IgD-negative memory B cell (primary cell): ENCODE data around the gene GPC6. TPM values are rescaled to one million over a fixed set of nuclear protein-coding genes. Genes with fewer than 3 reads are reported as not detected.

Experiments
- H3K27ac Mint-ChIP-seq, 3 donors: one replicate each; pipeline ENCODE4 v1.8.0; 2020 to 2022; ENCODE audit warnings: mild to moderate bottlenecking in 3 of 3, mixed read lengths in 3 of 3, moderate library complexity in 1 of 3
- H3K27me3 Mint-ChIP-seq: one replicate; pipeline ENCODE4 v1.8.0; 2021; ENCODE audit warnings: mixed read lengths
- H3K36me3 Mint-ChIP-seq: one replicate; pipeline ENCODE4 v1.8.0; 2020; ENCODE audit warnings: mild to moderate bottlenecking, mixed read lengths
- H3K4me1 Mint-ChIP-seq, 3 donors: one replicate each; pipeline ENCODE4 v1.8.0; 2020 to 2022; ENCODE audit warnings: mixed read lengths in 3 of 3, mild to moderate bottlenecking in 1 of 3
- H3K4me3 Mint-ChIP-seq, 4 donors: one replicate each; pipeline ENCODE4 v1.8.0; 2020 to 2022; ENCODE audit warnings: mild to moderate bottlenecking in 4 of 4, mixed read lengths in 4 of 4, moderate library complexity in 3 of 4
- H3K9me3 Mint-ChIP-seq, 3 donors: one replicate each; pipeline ENCODE4 v1.8.0; 2020 to 2021; ENCODE audit warnings: mixed read lengths in 3 of 3, mild to moderate bottlenecking in 1 of 3
- polyA plus RNA-seq: library from polyadenylated mRNA; unstranded; fragments of 300-500 nt; fragmentation: Illumina TruSeq; gene quantifications from one replicate; pipeline ENCODE4 v1.2.3, GENCODE V29; 2021

GPC6 gene
- polyA plus RNA-seq, 1 donor from 2014 or later, result not detected

DNA sequence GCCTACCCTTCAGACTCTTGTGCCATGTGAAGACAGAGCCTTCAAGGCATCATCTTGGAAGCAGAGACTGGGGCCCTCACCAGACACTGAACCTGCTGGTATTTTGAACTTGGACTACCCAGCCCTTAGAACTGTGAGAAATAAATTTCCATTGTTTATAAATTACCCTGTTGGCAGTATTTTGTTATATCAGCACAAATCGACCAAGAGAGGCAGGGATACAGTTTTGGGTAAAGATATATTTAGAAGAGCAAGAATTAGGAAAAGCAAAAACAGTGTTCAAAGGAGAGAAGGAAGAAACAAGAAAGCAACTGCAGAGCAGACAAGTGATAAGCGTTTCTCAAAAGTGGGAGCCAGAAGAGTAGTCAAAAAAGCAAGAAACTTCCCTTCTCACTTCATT, 652.1 kb downstream of the GPC6 start:
- no peaks in the 10 kb centered on the region for H3K4me1 Mint-ChIP-seq
- H3K4me3 Mint-ChIP-seq, result no peak overlapping the region
- peaks cover 2 to 7% (median 4%) of the 10 kb centered on the region in 3 donors for H3K9me3 Mint-ChIP-seq
- H3K27me3 Mint-ChIP-seq, result no peaks in the 10 kb centered on the region
- H3K36me3 Mint-ChIP-seq, result peaks cover 1% of the 10 kb centered on the region
- no peak overlapping the region for H3K27ac Mint-ChIP-seq

DNA sequence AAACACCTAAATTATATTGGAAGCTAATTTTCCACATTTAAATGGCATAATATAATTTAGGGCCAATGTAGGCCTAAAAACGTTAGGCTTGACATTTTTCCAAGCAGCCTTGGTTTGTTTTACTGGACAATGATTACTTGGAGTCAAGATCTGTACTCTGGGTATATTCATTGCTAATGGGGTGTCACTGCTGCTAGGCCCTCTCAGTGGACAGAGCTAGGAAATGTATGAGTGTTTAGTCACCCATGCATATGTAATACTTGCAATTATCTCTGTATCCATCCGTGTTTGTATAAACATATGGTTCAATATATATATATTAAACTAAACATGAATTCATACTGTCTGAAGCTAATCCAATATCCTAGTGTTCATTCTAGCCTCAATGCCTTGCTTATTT, 654.8 kb downstream of the GPC6 start:
- Mint-ChIP-seq H3K27me3 (no peaks in the 10 kb centered on the region), H3K36me3 (no peaks in the 10 kb centered on the region), H3K4me3 (no peak overlapping the region), H3K9me3 (peaks cover 0 to 3% (median 2%) of the 10 kb centered on the region in 3 donors), H3K27ac (no peak overlapping the region), H3K4me1 (no peaks in the 10 kb centered on the region)

DNA sequence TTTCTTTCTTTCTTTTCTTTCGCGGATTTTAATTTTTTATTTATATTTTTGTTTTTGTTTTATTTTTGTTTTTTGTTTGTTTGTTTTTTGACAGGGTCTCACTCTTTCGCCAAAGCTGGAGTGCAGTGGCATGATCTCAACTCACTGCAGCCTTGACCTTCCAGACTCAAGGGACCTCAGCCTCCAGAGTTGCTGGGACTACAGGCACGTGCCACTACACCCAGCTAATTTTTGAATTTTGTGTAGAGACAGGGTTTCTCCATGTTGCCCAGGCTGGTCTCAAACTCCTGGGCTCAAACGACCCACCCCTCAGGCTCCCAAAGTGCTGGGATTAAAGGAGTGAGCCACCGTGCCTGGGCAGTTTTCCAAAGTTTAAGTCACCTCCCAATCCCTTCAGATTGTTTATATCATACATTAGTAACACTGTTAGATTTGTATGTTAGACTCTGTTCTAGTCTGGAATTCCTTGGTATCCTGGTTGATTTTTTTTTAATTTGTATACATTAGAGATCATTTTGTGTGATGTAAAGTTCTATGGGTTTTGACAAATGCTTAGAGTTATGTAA, 655.6 kb downstream of the GPC6 start:
- no peaks in the 10 kb centered on the region for H3K4me1 Mint-ChIP-seq
- no peak overlapping the region for H3K4me3 Mint-ChIP-seq
- no peak overlapping the region for H3K27ac Mint-ChIP-seq
- H3K9me3 Mint-ChIP-seq, result peaks cover 0 to 3% (median 2%) of the 10 kb centered on the region in 3 donors
- no peaks in the 10 kb centered on the region for H3K36me3 Mint-ChIP-seq
- H3K27me3 Mint-ChIP-seq, result no peaks in the 10 kb centered on the region

DNA sequence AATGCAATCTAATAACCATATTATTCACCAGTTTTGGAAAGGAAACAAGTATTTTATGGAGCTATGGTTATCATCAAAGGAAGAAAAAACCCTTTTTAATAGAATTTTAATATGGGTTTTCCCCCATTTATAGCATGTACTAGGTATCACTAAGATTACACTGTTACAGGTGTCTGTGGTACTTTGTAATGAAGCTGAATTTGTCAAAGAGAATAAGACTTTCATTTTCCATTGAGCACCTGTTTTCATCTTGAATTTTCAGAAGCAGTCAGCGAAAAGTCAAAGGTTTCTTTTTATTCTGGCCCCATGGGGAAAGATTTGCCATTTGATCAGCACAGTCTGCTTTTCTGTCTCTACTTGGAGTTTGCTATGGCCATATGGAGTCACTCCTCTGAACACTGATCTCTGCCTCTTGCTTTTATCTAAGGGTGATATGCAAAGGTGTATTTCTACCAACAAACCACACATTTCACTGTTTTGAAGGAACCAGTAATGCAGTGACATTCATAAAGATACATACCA, 662.9 kb downstream of the GPC6 start:
- no peaks in the 10 kb centered on the region for H3K4me1 Mint-ChIP-seq
- no peaks in the 10 kb centered on the region for H3K36me3 Mint-ChIP-seq
- no peak overlapping the region for H3K27ac Mint-ChIP-seq
- H3K9me3 Mint-ChIP-seq, result no peaks in the 10 kb centered on the region
- H3K4me3 Mint-ChIP-seq, result no peak overlapping the region
- H3K27me3 Mint-ChIP-seq, result no peaks in the 10 kb centered on the region

DNA sequence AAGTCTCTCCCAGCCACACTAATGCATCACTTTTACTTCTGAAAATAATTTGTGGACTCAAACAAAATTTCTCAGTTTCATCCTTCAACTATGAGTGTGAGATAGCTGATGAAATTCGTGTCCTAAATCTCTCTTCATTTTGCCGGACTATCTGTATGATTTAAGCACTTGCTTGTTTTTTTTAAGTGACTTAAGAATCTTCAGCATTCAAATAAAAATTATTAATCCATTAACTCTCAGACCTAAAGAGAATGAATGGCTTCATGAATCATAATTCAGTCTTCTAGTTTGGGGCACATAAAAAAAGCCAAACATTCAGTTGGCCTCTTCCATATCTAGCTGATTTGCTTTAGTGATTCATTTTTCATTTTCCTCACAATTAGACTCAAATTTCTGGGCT, 673.4 kb downstream of the GPC6 start:
- Mint-ChIP-seq H3K9me3 (peaks cover 0 to 2% (median 2%) of the 10 kb centered on the region in 3 donors), H3K4me1 (no peaks in the 10 kb centered on the region), H3K27me3 (no peaks in the 10 kb centered on the region), H3K4me3 (no peak overlapping the region), H3K36me3 (no peaks in the 10 kb centered on the region), H3K27ac (no peak overlapping the region)

DNA sequence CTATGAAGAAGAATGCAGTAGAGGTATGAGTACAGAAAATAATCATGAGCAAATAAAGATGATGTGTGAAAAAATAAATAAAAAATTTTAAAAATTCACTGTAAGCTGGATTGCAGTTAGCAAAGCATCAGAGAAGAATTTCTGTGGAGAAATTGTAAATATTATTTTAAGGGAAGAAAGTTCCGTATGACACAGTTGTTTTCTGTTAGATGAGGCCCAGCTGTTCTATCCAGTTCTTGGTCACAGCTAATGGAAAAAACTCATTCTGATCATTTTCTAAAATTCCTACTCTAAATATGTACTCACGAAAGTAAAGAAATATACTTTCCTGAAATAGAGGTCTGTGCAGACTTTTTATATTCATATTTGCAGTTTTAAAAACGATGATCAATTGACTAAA, 674.1 kb downstream of the GPC6 start:
- Mint-ChIP-seq H3K27me3 (no peaks in the 10 kb centered on the region), H3K27ac (no peak overlapping the region), H3K4me1 (no peaks in the 10 kb centered on the region), H3K9me3 (peaks cover 1 to 2% (median 2%) of the 10 kb centered on the region in 3 donors), H3K36me3 (no peaks in the 10 kb centered on the region), H3K4me3 (no peak overlapping the region)

DNA sequence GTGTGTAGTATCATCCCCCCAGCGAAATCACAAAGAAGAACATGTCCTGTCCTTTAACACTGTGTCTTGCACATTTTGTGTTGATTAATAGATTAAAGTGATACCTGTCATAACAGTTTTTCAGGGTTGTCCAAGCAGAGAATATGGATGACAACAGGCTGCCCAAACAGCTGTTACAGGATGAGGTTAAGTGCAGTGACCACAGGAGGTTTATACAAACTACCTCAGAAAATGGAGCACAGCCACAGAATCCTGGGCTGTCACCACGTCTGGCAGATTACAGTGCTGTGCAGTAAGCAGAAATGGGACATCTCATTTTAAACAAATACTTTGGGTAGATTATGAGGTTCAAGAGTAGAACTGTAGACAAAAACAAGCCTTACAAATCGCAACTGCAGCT, 677.3 kb downstream of the GPC6 start:
- Mint-ChIP-seq H3K27me3 (no peaks in the 10 kb centered on the region), H3K36me3 (no peaks in the 10 kb centered on the region), H3K9me3 (peaks cover 2 to 7% (median 6%) of the 10 kb centered on the region in 3 donors), H3K4me1 (no peaks in the 10 kb centered on the region), H3K27ac (no peak overlapping the region), H3K4me3 (no peak overlapping the region)

DNA sequence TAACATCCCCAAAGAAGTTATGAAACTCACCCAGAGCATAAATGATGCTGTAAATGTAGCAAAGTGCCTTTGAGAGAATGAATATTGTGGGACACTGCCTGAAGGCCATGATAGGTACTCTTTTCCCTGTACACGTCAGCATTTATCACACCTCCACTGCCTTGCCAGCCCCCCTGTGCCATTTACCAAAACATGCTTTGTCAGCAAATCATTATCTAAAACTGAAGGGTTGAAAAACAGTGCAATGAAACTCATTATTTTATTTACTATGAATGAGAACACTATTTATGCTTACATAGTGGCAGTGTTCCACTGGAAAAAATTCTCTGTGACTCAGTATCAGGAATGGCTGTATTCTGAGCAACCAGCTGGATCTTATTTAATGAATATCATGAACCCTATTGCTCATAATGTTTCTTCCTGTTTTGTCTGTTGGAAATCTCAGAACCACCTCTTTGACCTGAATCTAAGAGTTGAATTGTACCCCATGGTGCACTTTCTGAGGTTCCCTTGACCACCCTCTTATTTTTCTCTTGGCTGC, 688.7 kb downstream of the GPC6 start:
- no peaks in the 10 kb centered on the region for H3K27me3 Mint-ChIP-seq
- no peak overlapping the region for H3K27ac Mint-ChIP-seq
- H3K9me3 Mint-ChIP-seq, result peaks cover 2 to 10% (median 8%) of the 10 kb centered on the region in 3 donors
- H3K4me3 Mint-ChIP-seq, result no peak overlapping the region
- no peaks in the 10 kb centered on the region for H3K36me3 Mint-ChIP-seq
- H3K4me1 Mint-ChIP-seq, result no peaks in the 10 kb centered on the region

DNA sequence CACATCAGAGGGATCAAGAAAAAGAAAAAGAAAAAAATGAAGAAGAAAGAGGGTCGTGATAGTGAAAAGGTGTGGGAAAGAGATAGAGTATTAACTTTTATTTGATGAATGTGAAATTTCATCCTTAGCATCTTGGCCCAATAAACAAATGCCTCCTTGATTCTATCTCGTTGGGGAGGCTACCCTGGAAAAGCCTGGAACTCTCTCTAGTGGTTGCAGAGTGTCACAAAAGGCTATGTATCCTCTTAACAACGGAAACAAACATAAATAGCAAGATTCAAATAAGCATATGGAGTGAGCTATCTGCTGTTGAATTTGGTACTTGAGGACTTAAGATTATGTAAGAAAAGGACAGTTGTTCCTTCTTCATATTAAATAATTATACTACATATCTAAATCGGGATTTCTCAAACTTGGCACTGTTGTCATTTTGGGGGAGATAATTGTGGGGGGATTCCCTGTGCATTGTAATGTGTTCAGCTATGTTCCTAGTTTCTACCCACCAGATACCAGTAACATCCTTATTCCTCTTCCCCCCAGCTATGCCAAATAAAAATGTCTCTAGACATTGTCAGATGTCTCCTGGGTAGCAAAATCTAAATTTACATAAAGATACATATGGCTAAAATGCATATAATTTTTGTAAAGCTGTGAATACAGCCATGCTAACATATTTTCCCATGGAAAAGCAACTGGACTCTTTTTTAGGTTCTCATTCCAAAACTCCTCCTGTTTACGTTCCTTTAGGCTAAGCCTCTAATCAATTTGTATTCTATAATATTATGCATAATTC, 695.7 kb downstream of the GPC6 start:
- no peaks in the 10 kb centered on the region for H3K9me3 Mint-ChIP-seq
- no peak overlapping the region for H3K4me3 Mint-ChIP-seq
- H3K4me1 Mint-ChIP-seq, result no peaks in the 10 kb centered on the region
- peaks cover 2% of the 10 kb centered on the region for H3K27me3 Mint-ChIP-seq
- H3K36me3 Mint-ChIP-seq, result no peaks in the 10 kb centered on the region
- H3K27ac Mint-ChIP-seq, result no peak overlapping the region

DNA sequence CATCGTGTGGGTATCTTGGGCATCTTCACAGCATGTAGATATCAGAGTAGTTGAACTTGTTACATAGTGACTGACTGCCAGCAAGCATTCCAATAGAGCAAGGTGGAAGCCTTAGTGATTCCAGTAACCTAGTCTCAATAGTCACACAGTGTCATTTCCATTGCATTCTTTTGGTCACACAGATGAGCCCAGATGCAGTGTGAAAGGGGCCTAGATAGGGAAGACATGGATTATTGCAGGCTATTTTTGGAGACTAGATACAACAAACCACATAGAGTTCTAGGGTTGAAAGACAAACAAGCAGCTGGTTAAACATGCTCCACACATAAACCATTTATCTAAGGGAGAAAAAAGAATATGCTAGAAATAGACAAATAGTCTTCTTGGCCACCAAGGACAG, 699.4 kb downstream of the GPC6 start:
- peaks cover 2% of the 10 kb centered on the region for H3K27me3 Mint-ChIP-seq
- H3K4me1 Mint-ChIP-seq, result no peaks in the 10 kb centered on the region
- no peak overlapping the region for H3K4me3 Mint-ChIP-seq
- no peak overlapping the region for H3K27ac Mint-ChIP-seq
- no peaks in the 10 kb centered on the region for H3K36me3 Mint-ChIP-seq
- H3K9me3 Mint-ChIP-seq, result peaks cover 0 to 2% (median 0%) of the 10 kb centered on the region in 3 donors

DNA sequence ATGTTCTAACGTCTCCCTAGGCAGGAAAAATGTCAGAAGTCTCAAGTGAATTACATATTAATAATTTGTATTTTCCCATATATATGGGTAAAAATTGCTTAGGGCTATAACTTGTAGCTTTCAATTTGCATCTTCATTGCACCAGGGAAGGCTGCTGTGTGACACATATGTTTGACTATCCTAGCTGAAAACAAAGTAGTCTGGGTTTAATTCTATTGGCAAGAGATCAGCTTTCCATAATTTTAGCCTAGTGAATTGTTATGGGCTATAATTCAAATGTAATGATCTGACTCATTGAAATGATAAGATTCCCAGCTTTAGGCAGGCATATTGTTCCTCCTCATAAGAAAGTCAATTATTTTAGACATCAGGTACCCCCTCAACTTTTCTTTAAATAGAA, 699.8 kb downstream of the GPC6 start:
- H3K27me3 Mint-ChIP-seq, result peaks cover 2% of the 10 kb centered on the region
- no peaks in the 10 kb centered on the region for H3K36me3 Mint-ChIP-seq
- H3K4me3 Mint-ChIP-seq, result no peak overlapping the region
- H3K27ac Mint-ChIP-seq, result no peak overlapping the region
- no peaks in the 10 kb centered on the region for H3K4me1 Mint-ChIP-seq
- H3K9me3 Mint-ChIP-seq, result peaks cover 0 to 2% (median 0%) of the 10 kb centered on the region in 3 donors

DNA sequence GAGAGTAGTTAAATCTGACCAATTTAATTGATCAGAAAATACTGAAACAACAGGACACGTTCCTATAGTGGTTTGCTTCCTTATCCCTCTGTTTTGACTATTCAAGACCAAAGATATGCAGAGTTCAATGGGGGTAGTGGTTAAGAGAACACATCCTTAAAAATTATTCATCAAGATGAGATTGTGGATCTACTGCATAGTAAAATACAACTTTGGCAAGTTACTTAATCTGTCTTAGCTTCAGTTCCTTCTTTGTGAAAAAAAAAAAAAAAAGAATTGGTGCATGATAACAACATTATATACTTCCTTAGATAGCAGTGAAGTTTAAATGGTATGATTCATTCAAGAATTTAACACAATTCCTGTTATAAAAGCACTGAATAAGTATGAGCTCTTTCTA, 700.8 kb downstream of the GPC6 start:
- Mint-ChIP-seq H3K36me3 (no peaks in the 10 kb centered on the region), H3K9me3 (peaks cover 0 to 2% (median 0%) of the 10 kb centered on the region in 3 donors), H3K27ac (no peak overlapping the region), H3K4me3 (no peak overlapping the region), H3K4me1 (no peaks in the 10 kb centered on the region), H3K27me3 (peaks cover 2% of the 10 kb centered on the region)

DNA sequence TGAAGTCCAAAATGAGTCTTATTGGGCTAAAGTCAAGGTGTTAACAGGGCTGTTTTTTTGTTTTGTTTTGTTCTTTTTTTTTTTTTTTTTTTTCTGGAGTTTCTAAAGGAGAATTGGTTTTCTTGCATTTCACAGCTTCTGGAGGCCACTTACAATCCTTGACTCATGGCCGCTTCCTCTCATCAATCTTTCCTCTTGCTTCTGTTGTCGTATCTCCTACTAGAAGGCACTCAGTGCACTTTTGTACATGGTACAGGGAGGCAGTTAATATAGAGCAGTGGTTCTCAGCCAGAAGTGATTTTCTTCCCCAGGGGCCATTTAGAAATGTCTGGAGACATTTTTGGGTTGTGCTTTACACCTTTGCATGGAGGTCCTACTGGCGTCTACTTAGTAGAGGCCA, 706.3 kb downstream of the GPC6 start:
- no peak overlapping the region for H3K27ac Mint-ChIP-seq
- no peaks in the 10 kb centered on the region for H3K27me3 Mint-ChIP-seq
- H3K4me3 Mint-ChIP-seq, result no peak overlapping the region
- no peaks in the 10 kb centered on the region for H3K36me3 Mint-ChIP-seq
- no peaks in the 10 kb centered on the region for H3K4me1 Mint-ChIP-seq
- peaks cover 0 to 2% (median 0%) of the 10 kb centered on the region in 3 donors for H3K9me3 Mint-ChIP-seq

DNA sequence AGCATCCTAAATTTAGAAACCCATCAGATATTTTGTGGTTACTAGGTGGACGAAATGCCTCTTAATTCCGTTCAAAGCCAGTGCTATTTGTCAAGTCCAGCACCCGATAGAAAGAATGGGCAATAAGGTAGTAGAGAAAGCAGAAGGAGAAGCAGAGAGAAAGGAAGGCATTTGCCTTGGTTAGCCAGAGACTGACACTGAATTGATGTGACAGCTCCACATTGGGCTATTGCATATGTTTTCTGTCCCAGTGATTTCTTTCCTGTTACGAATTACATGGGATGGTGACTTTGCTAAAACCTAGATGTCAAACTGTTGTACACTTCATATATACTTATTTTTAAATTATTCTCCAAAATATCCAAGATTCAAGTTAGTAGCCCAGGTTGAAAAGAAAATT, 710.3 kb downstream of the GPC6 start:
- Mint-ChIP-seq H3K9me3 (no peaks in the 10 kb centered on the region), H3K27me3 (no peaks in the 10 kb centered on the region), H3K27ac (no peak overlapping the region), H3K36me3 (no peaks in the 10 kb centered on the region), H3K4me3 (no peak overlapping the region), H3K4me1 (no peaks in the 10 kb centered on the region)

DNA sequence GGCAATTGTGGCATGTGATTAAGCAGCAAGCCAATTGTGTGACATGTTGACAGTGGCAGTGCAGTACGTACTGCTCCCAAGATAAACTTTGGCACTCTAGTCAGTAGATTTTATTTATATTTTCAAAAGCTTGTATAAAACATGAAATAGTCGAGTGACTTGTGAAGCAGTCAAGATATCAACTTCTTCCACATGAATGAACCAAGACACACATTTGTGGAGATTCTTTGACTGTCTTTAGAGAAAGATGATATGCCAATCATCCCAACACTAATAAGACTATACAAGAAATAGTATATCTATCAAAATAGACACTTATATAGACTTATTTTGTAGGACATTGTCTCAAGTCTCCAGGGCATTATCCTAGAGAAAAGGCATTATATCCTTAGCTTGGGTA, 714.8 kb downstream of the GPC6 start:
- H3K36me3 Mint-ChIP-seq, result no peaks in the 10 kb centered on the region
- no peak overlapping the region for H3K4me3 Mint-ChIP-seq
- H3K4me1 Mint-ChIP-seq, result no peaks in the 10 kb centered on the region
- no peaks in the 10 kb centered on the region for H3K27me3 Mint-ChIP-seq
- H3K9me3 Mint-ChIP-seq, result peaks cover 2 to 8% (median 3%) of the 10 kb centered on the region in 3 donors
- H3K27ac Mint-ChIP-seq, result no peak overlapping the region

DNA sequence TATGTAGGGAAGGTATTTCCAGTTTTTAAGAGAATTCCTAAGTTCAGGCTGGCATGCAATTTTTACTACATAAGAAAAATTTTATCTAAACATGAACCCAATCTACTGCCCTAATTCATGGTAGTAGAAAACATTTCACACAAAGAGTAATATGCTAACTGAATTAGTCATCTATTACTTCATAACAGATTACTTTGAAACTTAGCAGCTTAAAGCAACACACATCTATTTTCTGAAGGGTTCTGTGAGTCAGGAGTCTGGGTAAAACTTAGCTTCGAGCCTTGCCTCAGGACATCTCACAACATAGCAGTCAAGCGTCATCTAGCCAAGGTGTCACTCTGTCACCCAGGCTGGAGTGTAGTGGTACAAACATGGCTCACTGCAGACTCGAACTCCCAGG, 715.4 kb downstream of the GPC6 start:
- no peaks in the 10 kb centered on the region for H3K27me3 Mint-ChIP-seq
- no peaks in the 10 kb centered on the region for H3K4me1 Mint-ChIP-seq
- H3K27ac Mint-ChIP-seq, result no peak overlapping the region
- peaks cover 2 to 8% (median 3%) of the 10 kb centered on the region in 3 donors for H3K9me3 Mint-ChIP-seq
- H3K36me3 Mint-ChIP-seq, result no peaks in the 10 kb centered on the region
- H3K4me3 Mint-ChIP-seq, result no peak overlapping the region
